ENCODE data around the gene ARHGDIB.
A peak's percentile ranks its signal among the peaks of the same experiment; 100 is the strongest.

ARHGDIB gene

GRCh38 chr12:14959916-14960496, 1.4 kb downstream of the ARHGDIB start:
- Histone ChIP-seq H3K36me3 (no peaks in the 10 kb centered on the region), H3K9me3 (no peaks in the 10 kb centered on the region), H3K4me1 (peaks cover 0 to 39% (median 15%) of the 10 kb centered on the region in 4 donors), H3K27ac (peak overlapping the region; percentile 60 to 63), H3K4me3 (peak overlapping the region; percentile 44 to 48), H3K27me3 (no peaks in the 10 kb centered on the region)
- no peak for DNase-seq
- TF ChIP-seq CTCF (IDR thresholded peaks at IDR 0.05), result no peak
- intact Hi-C loops (cut with DNase I; ENCODE audit: low total_unique reads), result loop anchor here (1.0 kb wide), 1 partner anchor 12 kb away; no protein-coding TSS in a partner anchor

- Histone ChIP-seq H3K36me3 (no peaks in the 10 kb centered on the region), H3K27me3 (no peaks in the 10 kb centered on the region), H3K27ac (peak overlapping the region; percentile 60 to 63), H3K4me1 (peaks cover 0 to 39% (median 15%) of the 10 kb centered on the region in 4 donors), H3K9me3 (no peaks in the 10 kb centered on the region), H3K4me3 (peak overlapping the region; percentile 44 to 48)
- intact Hi-C loops (cut with DNase I; ENCODE audit: low total_unique reads), result loop anchor here (1.0 kb wide), 1 partner anchor 11 kb away; no protein-coding TSS in a partner anchor
- TF ChIP-seq CTCF (IDR thresholded peaks at IDR 0.05), result no peak
- DNase-seq, result no peak
Observed at GRCh38 chr12:14959463-14959862, 1.9 kb downstream of the ARHGDIB start.

GRCh38 chr12:14959126-14959440, 2.3 kb downstream of the ARHGDIB start:
- H3K36me3 ChIP-seq, result no peaks in the 10 kb centered on the region
- intact Hi-C loops (cut with DNase I; ENCODE audit: low total_unique reads), result loop anchor here (1.0 kb wide), 1 partner anchor 11 kb away; no protein-coding TSS in a partner anchor
- peak overlapping the region in 1 of 2 donors; percentile 48 for H3K4me3 ChIP-seq

GRCh38 chr12:14958361-14959125, 2.9 kb downstream of the ARHGDIB start:
- intact Hi-C loops (cut with DNase I; ENCODE audit: low total_unique reads), result loop anchor here (1.0 kb wide), 1 partner anchor 10 kb away; no protein-coding TSS in a partner anchor
- no peaks in the 10 kb centered on the region for H3K9me3 ChIP-seq
- H3K27me3 ChIP-seq, result no peaks in the 10 kb centered on the region
- H3K36me3 ChIP-seq, result no peaks in the 10 kb centered on the region
- no peak for DNase-seq
- H3K4me1 ChIP-seq, result peaks cover 0 to 39% (median 15%) of the 10 kb centered on the region in 4 donors
- peak overlapping the region in 1 of 2 donors; percentile 48 for H3K4me3 ChIP-seq
- peak overlapping the region; percentile 60 to 63 for H3K27ac ChIP-seq
- no peak for TF ChIP-seq CTCF (IDR thresholded peaks at IDR 0.05)

More at GRCh38 chr12:14959126-14959440, 2.3 kb downstream of the ARHGDIB start:
- peaks cover 0 to 39% (median 15%) of the 10 kb centered on the region in 4 donors for H3K4me1 ChIP-seq
- no peak for DNase-seq
- peak overlapping the region; percentile 60 to 63 for H3K27ac ChIP-seq
- no peaks in the 10 kb centered on the region for H3K27me3 ChIP-seq
- no peak for TF ChIP-seq CTCF (IDR thresholded peaks at IDR 0.05)
- H3K9me3 ChIP-seq, result no peaks in the 10 kb centered on the region

GRCh38 chr12:14957551-14958168, 3.7 kb downstream of the ARHGDIB start:
- Histone ChIP-seq H3K4me3 (peak overlapping the region in 1 of 2 donors; percentile 13), H3K27me3 (no peaks in the 10 kb centered on the region), H3K4me1 (peaks cover 0 to 42% (median 15%) of the 10 kb centered on the region in 4 donors), H3K9me3 (no peaks in the 10 kb centered on the region), H3K36me3 (no peaks in the 10 kb centered on the region), H3K27ac (peak overlapping the region; percentile 60 to 63)
- TF ChIP-seq CTCF (IDR thresholded peaks at IDR 0.05), result no peak
- intact Hi-C loops (cut with DNase I; ENCODE audit: low total_unique reads), result no loop called here
- DNase-seq, result no peak
